K562 (cell line): Measurements from ENCODE around the gene RING1. TPM values are rescaled to one million over a fixed set of nuclear protein-coding genes. Genes with fewer than 3 reads are reported as not detected.

Source experiments
- ARID2 ChIP-seq: fragments of 450-650 bp; IDR thresholded peaks from 2 replicates; pipeline ENCODE4 v1.6.1; 2017; ENCODE audit warnings: antibody characterized with exemption, mild to moderate bottlenecking
- BDP1 ChIP-seq: IDR thresholded peaks from 3 replicates; pipeline ENCODE4 v1.6.1; 2011; ENCODE audit not compliant: insufficient read length, insufficient read depth
- HDAC3 ChIP-seq: fragments of 450-650 bp; IDR thresholded peaks from 2 replicates; pipeline ENCODE4 v1.6.1; 2018; ENCODE audit warnings: borderline replicate concordance, mild to moderate bottlenecking, moderate library complexity; ENCODE audit not compliant: partially characterized antibody
- HMG20A ChIP-seq: fragments of 450-650 bp; formaldehyde crosslinking; conservative IDR thresholded peaks from 2 replicates; pipeline ENCODE4 v1.4.0; 2020; ENCODE audit warnings: mild to moderate bottlenecking, mixed read lengths
- KLF10 ChIP-seq: fragments of 250-450 bp; sonication (Bioruptor Pico); IDR thresholded peaks from 2 replicates; pipeline ENCODE4 v1.6.1; 2021; ENCODE audit warnings: matching md5 sums
- L3MBTL2 ChIP-seq: fragments of 450-650 bp; IDR thresholded peaks from 2 replicates; pipeline ENCODE4 v1.6.1; 2016; ENCODE audit warnings: mild to moderate bottlenecking, moderate library complexity
- PHB ChIP-seq: fragments of 250-450 bp; sonication (Bioruptor Pico); IDR thresholded peaks from 2 replicates; pipeline ENCODE4 v1.5.0; 2021
- PKNOX1 ChIP-seq: fragments of 450-650 bp; IDR thresholded peaks from 2 replicates; pipeline ENCODE4 v1.6.1; 2016
- POLR3G ChIP-seq: IDR thresholded peaks from 2 replicates; pipeline ENCODE4 v1.6.1; 2011; ENCODE audit not compliant: insufficient read length, insufficient replicate concordance; ENCODE audit errors: extremely low read depth
- RAD21 ChIP-seq, 2 experiments: fragments of 250-450 bp in 1 of 2; fragments of 450-650 bp in 1 of 2; sonication (Bioruptor Pico) in 1 of 2; formaldehyde crosslinking in 1 of 2; IDR thresholded peaks in 1 of 2; conservative IDR thresholded peaks in 1 of 2; 2 replicates each; pipeline versions ENCODE4 v1.4.0 to v1.8.0; 2020 to 2022; ENCODE audit warnings: mild to moderate bottlenecking in 2 of 2, moderate library complexity in 1 of 2
- RBM17 ChIP-seq: fragments of 200-400 bp; formaldehyde crosslinking; IDR thresholded peaks from 2 replicates; pipeline ENCODE4 v1.6.1; 2017; ENCODE audit warnings: low read depth, mild to moderate bottlenecking, low read length, borderline replicate concordance
- SMAD3 ChIP-seq: fragments of 450-650 bp; formaldehyde crosslinking; conservative IDR thresholded peaks from 2 replicates; pipeline ENCODE4 v1.4.0; 2020; ENCODE audit warnings: mild to moderate bottlenecking
- SNRNP70 ChIP-seq: fragments of 200-400 bp; formaldehyde crosslinking; optimal IDR thresholded peaks from 2 replicates; pipeline ENCODE3; 2017; ENCODE audit warnings: low read depth, low read length
- SP2 ChIP-seq: IDR thresholded peaks from 2 replicates; pipeline ENCODE4 v1.6.1; 2011; ENCODE audit warnings: mild to moderate bottlenecking, low read depth, low read length, moderate library complexity; ENCODE audit not compliant: poor library complexity, severe bottlenecking; ENCODE audit errors: extremely low read depth
- ZBTB33 ChIP-seq: sonication (generic); formaldehyde crosslinking; IDR thresholded peaks from 2 replicates; pipeline ENCODE4 v1.8.1; 2023; ENCODE audit warnings: mild to moderate bottlenecking, missing genetic modification reagents
- ZNF165 ChIP-seq: fragments of 250-450 bp; sonication (Bioruptor Pico); IDR thresholded peaks from 2 replicates; pipeline ENCODE4 v1.4.0; 2020; ENCODE audit warnings: borderline replicate concordance
- ZNF511 ChIP-seq: sonication (generic); formaldehyde crosslinking; IDR thresholded peaks from 2 replicates; pipeline ENCODE4 v1.8.0; 2022; ENCODE audit warnings: mild to moderate bottlenecking, missing genetic modification reagents
- ZNF518B ChIP-seq: fragments of 250-450 bp; sonication (Bioruptor Pico); IDR thresholded peaks from 2 replicates; pipeline ENCODE4 v1.5.0; 2021; ENCODE audit warnings: mild to moderate bottlenecking, moderate library complexity
- ZNF551 ChIP-seq: fragments of 250-450 bp; sonication (Bioruptor Pico); IDR thresholded peaks from 2 replicates; pipeline ENCODE4 v1.5.0; 2021; ENCODE audit warnings: mild to moderate bottlenecking, moderate library complexity
- ZNF584 ChIP-seq: fragments of 200-800 bp; sonication (Bioruptor generic); IDR thresholded peaks from 2 replicates; pipeline ENCODE4 v1.6.1; 2016; ENCODE audit warnings: low read depth, mild to moderate bottlenecking, missing genetic modification characterization, missing compliant biosample characterization
- polyA plus RNA-seq, 8 experiments: library from polyadenylated mRNA; depleted of rRNA in 4 of 8; stranded (reverse) in 5 of 8; unstranded in 3 of 8; fragments of >200 nt; fragmentation: Nextera tagmentation in 2 of 8; fragmentation: Illumina TruSeq in 1 of 8; extraction: Ambion mirVana in 2 of 8; extraction: Trizol in 1 of 8; gene quantifications; 2 replicates each; pipeline versions ENCODE4 v1.2.1 to v1.2.3, GENCODE V29; 2011 to 2014; ENCODE audit warnings: inconsistent platforms in 1 of 8, missing spikeins in 1 of 8
- total RNA-seq, 7 experiments: library from RNA; depleted of rRNA in 6 of 7; stranded (reverse); fragments of >200 nt in 6 of 7; fragmentation: Illumina TruSeq in 2 of 7; extraction: Trizol in 2 of 7; gene quantifications; 2 replicates each; pipeline versions ENCODE4 v1.2.1 to v1.2.3, GENCODE V29; 2011 to 2021; ENCODE audit warnings: low replicate concordance in 1 of 7

RING1 gene
- total and polyA plus RNA-seq, 9 of the 15 experiments (the other 6 are each of a cell fraction or from before 2014, with no cell fraction given), result 4.2 to 59.1 (median 36.9) TPM

- no peak for TF ChIP-seq RAD21 (CRISPR knock-in tag; conservative IDR thresholded peaks at IDR 0.05 in 1 of 2, IDR thresholded peaks at IDR 0.05 in 1 of 2)
- no peak for TF ChIP-seq HDAC3
- no peak for TF ChIP-seq KLF10 (CRISPR knock-in tag)
- TF ChIP-seq SNRNP70, result no peak
- TF ChIP-seq ZNF511 (CRISPR knock-in tag), result 0 out of 2 replicates have a peak, but pooled peaks have one; percentile 14
- TF ChIP-seq PKNOX1, result peak; percentile 58
- no peak for TF ChIP-seq L3MBTL2
- TF ChIP-seq ZBTB33 (CRISPR knock-in tag), result peak; percentile 44; the same call in 1 of the 2 replicates
- TF ChIP-seq ZNF584, result no peak
- TF ChIP-seq RBM17, result no peak
- no peak for TF ChIP-seq ZNF165 (CRISPR knock-in tag)
- TF ChIP-seq POLR3G, result no peak
- TF ChIP-seq BDP1, result no peak
- no peak for TF ChIP-seq PHB (CRISPR knock-in tag)
- no peak for TF ChIP-seq ZNF551
- no peak for TF ChIP-seq ARID2
- TF ChIP-seq SP2, result no peak
- no peak for TF ChIP-seq ZNF518B (CRISPR knock-in tag)
- no peak for TF ChIP-seq SMAD3 (CRISPR knock-in tag)
- no peak for TF ChIP-seq HMG20A (CRISPR knock-in tag)
These were observed 2.9 kb upstream of the RING1 start (continued) for GRCh38 chr6:33205191-33206026.
